Breast epithelium (tissue), 4 donors: ENCODE data around the gene REXO4. TPM values are rescaled to one million over a fixed set of nuclear protein-coding genes. Genes with fewer than 3 reads are reported as not detected.
A peak's percentile ranks its signal among the peaks of the same experiment; 100 is the strongest.

Source experiments
- DNase-seq, 2 donors: peaks; one replicate each; pipeline ENCODE4 v3.0.0-alpha.2; 2019; ENCODE audit warnings: low spot score in 2 of 2
- H3K27ac ChIP-seq, 2 donors: fragments of 200-600 bp; sonication (generic) in 1 of 2; one replicate each; pipeline ENCODE4 v1.5.1; 2016 to 2019; ENCODE audit warnings: mild to moderate bottlenecking in 1 of 2
- H3K27me3 ChIP-seq, 2 donors: fragments of 200-600 bp; sonication (generic) in 1 of 2; one replicate each; pipeline versions ENCODE4 v1.5.1 to v1.6.0; 2017 to 2019; ENCODE audit warnings: control low read depth in 1 of 2, mild to moderate bottlenecking in 1 of 2
- H3K36me3 ChIP-seq: fragments of 200-600 bp; one replicate; pipeline ENCODE4 v1.5.1; 2019
- H3K4me1 ChIP-seq, 2 donors: fragments of 200-600 bp; sonication (generic); one replicate each; pipeline ENCODE4 v1.5.1; 2016 to 2019; ENCODE audit warnings: control low read depth in 1 of 2
- H3K4me3 ChIP-seq, 3 donors: fragments of 200-600 bp; sonication (generic); 1 replicate in 2 of 3; 2 replicates in 1 of 3; pipeline ENCODE4 v1.5.1; 2016 to 2019; ENCODE audit warnings: mild to moderate bottlenecking in 3 of 3, moderate library complexity in 2 of 3
- H3K9me3 ChIP-seq, 2 donors: fragments of 200-600 bp; sonication (generic) in 1 of 2; one replicate each; pipeline ENCODE4 v1.5.1; 2016 to 2019; ENCODE audit warnings: control low read depth in 1 of 2
- POLR2A ChIP-seq: fragments of 450-650 bp; IDR thresholded peaks from one replicate; pipeline ENCODE4 v1.6.1; 2016; ENCODE audit warnings: antibody characterized with exemption, mild to moderate bottlenecking, moderate library complexity
- POLR2AphosphoS5 ChIP-seq, 3 donors: sonication (generic); formaldehyde crosslinking; IDR thresholded peaks; one replicate each; pipeline ENCODE4 v1.6.1; 2017; ENCODE audit warnings: antibody characterized with exemption in 3 of 3
- intact Hi-C: fragments of 100-400 bp; cut with DNase I; formaldehyde crosslinking; loops from one replicate; pipeline ENCODE4 v1.15.1; 2023; ENCODE audit warnings: low total_unique reads
- total RNA-seq, 3 donors: library from RNA; depleted of rRNA; stranded (reverse); fragments of >200 nt; gene quantifications; one replicate each; pipeline ENCODE4 v1.1.0, GENCODE V29; 2016
- TF ChIP-seq, protein P1 (sequence below), 3 donors: fragments of 450-650 bp; IDR thresholded peaks; one replicate each; pipeline ENCODE4 v1.5.1; 2016 to 2017; ENCODE audit warnings: antibody characterized with exemption in 3 of 3, mild to moderate bottlenecking in 3 of 3, moderate library complexity in 3 of 3

REXO4 gene
- total RNA-seq, 3 donors from 2014 or later: 14.2 to 20.5 (median 18.7) TPM

DNA sequence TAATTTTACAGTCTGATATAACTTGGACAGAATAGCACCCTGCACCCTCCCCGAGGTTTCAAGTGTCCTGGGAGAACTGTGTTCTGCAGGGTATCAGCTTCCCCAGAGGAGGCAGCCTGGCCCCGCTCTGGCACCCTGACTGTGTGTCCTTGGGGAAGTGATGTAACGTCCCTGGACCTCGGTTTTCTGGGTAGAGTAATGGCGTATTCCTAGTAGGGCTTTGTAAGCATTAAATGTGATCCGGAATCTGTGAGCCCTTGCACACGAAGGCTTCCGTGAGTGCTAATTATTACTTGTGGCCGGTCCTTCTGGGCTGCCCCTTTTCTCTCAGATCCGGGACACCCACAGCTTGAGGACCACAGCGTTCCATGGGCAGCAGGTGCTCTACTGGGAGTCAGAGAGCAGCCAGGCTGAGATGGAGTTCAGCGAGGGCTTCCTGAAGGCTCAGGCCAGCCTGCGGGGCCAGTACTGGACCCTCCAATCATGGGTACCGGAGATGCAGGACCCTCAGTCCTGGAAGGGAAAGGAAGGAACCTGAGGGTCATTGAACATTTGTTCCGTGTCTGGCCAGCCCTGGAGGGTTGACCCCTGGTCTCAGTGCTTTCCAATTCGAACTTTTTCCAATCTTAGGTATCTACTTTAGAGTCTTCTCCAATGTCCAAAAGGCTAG is 41.0 kb upstream of the REXO4 start:
- Histone ChIP-seq H3K36me3 (no peaks in the 10 kb centered on the region), H3K27ac (peak overlapping the region; percentile 95 to 98), H3K9me3 (no peaks in the 10 kb centered on the region), H3K27me3 (no peaks in the 10 kb centered on the region), H3K4me3 (peak overlapping the region; percentile 70 to 81 (median 71)), H3K4me1 (peaks cover 0 to 7% of the 10 kb centered on the region in 2 donors)
- intact Hi-C loops: no loop called here
- DNase-seq: no peak
- TF ChIP-seq POLR2AphosphoS5 (IDR thresholded peaks at IDR 0.05) (no peak), POLR2A (no peak)
- TF ChIP-seq, protein P1, sequence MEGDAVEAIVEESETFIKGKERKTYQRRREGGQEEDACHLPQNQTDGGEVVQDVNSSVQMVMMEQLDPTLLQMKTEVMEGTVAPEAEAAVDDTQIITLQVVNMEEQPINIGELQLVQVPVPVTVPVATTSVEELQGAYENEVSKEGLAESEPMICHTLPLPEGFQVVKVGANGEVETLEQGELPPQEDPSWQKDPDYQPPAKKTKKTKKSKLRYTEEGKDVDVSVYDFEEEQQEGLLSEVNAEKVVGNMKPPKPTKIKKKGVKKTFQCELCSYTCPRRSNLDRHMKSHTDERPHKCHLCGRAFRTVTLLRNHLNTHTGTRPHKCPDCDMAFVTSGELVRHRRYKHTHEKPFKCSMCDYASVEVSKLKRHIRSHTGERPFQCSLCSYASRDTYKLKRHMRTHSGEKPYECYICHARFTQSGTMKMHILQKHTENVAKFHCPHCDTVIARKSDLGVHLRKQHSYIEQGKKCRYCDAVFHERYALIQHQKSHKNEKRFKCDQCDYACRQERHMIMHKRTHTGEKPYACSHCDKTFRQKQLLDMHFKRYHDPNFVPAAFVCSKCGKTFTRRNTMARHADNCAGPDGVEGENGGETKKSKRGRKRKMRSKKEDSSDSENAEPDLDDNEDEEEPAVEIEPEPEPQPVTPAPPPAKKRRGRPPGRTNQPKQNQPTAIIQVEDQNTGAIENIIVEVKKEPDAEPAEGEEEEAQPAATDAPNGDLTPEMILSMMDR (IDR thresholded peaks at IDR 0.05): no peak

DNA sequence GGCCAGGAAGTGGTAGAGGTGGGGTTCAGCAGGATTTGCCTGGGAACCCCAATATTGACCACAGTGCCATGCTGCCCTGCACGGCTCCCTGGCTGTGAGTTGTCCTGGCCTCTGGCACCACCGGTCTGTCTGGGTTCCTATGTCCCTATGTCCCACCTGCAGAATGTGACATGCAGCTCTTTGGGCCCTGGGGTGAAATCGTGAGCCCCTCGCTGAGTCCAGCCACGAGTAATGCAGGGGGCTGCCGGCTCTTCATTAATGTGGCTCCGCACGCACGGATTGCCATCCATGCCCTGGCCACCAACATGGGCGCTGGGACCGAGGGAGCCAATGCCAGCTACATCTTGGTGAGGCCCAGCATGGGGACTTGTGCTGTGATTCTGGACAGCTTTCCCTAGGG is 39.9 kb upstream of the REXO4 start:
- intact Hi-C loops: no loop called here
- no peak overlapping the region for H3K4me3 ChIP-seq
- no peaks in the 10 kb centered on the region for H3K27me3 ChIP-seq
- H3K9me3 ChIP-seq: no peaks in the 10 kb centered on the region
- H3K36me3 ChIP-seq: no peaks in the 10 kb centered on the region
- peaks cover 0 to 7% of the 10 kb centered on the region in 2 donors for H3K4me1 ChIP-seq
- TF ChIP-seq, protein P1 (IDR thresholded peaks at IDR 0.05): no peak
- TF ChIP-seq POLR2AphosphoS5 (IDR thresholded peaks at IDR 0.05) (no peak), POLR2A (no peak)
- no peak overlapping the region for H3K27ac ChIP-seq
- no peak for DNase-seq

DNA sequence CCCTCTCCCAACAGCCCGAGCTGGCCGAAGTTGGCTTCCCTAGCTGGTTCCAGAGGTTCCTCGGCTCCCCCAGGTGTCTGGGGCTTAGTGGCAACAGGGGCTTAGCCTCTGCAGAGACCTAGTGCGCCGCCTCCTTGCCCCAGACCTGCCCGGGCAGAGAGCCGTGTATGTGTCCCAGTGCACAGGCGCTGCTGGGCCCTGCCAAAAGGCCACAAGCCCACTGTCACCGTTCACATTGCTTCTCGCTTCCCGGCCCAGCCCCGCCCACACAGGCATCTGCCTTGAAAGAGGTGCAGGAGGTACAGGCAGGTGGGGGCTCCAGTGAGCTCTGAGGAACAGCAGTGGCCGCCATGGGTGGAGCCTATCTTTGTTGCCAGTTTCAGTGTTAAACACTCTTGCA is 39.4 kb upstream of the REXO4 start:
- intact Hi-C loops: no loop called here

DNA sequence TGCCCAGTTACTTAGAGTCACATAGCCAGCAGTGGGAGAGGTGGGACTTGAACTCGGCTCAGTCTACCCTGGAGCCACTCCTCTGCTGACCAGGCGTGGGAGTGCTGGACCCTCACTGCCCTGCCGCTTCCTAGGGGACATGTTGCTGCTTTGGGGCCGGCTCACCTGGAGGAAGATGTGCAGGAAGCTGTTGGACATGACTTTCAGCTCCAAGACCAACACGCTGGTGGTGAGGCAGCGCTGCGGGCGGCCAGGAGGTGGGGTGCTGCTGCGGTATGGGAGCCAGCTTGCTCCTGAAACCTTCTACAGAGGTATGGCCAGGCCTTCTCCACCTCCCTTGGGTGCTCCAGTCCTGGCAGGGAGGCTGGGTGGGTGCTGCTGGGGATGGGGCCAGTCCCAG is 38.6 kb upstream of the REXO4 start:
- DNase-seq: no peak
- H3K36me3 ChIP-seq: no peaks in the 10 kb centered on the region
- no peak overlapping the region for H3K27ac ChIP-seq
- TF ChIP-seq, protein P1 (IDR thresholded peaks at IDR 0.05): no peak
- TF ChIP-seq POLR2AphosphoS5 (IDR thresholded peaks at IDR 0.05): no peak
- TF ChIP-seq POLR2A: no peak
- H3K4me1 ChIP-seq: peaks cover 0 to 7% of the 10 kb centered on the region in 2 donors
- H3K27me3 ChIP-seq: no peaks in the 10 kb centered on the region
- no peak overlapping the region for H3K4me3 ChIP-seq
- no peaks in the 10 kb centered on the region for H3K9me3 ChIP-seq
- intact Hi-C loops: no loop called here

More for the DNA sequence above, 39.4 kb upstream of the REXO4 start:
- Histone ChIP-seq H3K4me1 (peaks cover 0 to 7% of the 10 kb centered on the region in 2 donors), H3K27me3 (no peaks in the 10 kb centered on the region), H3K27ac (no peak overlapping the region), H3K4me3 (no peak overlapping the region), H3K36me3 (no peaks in the 10 kb centered on the region), H3K9me3 (no peaks in the 10 kb centered on the region)
- DNase-seq: no peak
- TF ChIP-seq POLR2AphosphoS5 (IDR thresholded peaks at IDR 0.05) (no peak), POLR2A (no peak)

DNA sequence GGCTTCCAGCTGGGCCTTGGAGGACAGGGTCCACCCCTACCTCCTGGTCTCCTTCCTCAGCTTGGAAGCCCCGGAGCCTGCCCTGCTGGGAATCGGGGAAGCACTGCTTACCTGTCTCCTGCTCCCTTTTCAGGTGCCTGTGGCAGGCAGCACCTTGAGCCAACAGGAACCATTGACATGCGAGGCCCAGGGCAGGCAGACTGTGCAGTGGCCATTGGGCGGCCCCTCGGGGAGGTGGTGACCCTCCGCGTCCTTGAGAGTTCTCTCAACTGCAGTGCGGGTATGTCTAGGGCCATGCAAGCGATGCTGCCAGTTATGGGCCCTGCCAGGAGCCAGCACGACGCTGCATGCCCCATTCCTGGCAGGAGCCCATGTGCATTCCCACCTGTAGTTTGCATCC is 38.1 kb upstream of the REXO4 start:
- no peak overlapping the region for H3K4me3 ChIP-seq
- H3K27ac ChIP-seq: no peak overlapping the region
- DNase-seq: no peak
- no peaks in the 10 kb centered on the region for H3K36me3 ChIP-seq
- no peak for TF ChIP-seq POLR2AphosphoS5 (IDR thresholded peaks at IDR 0.05)
- no peaks in the 10 kb centered on the region for H3K9me3 ChIP-seq
- intact Hi-C loops: no loop called here
- no peaks in the 10 kb centered on the region for H3K27me3 ChIP-seq
- H3K4me1 ChIP-seq: peaks cover 0 to 5% of the 10 kb centered on the region in 2 donors

DNA sequence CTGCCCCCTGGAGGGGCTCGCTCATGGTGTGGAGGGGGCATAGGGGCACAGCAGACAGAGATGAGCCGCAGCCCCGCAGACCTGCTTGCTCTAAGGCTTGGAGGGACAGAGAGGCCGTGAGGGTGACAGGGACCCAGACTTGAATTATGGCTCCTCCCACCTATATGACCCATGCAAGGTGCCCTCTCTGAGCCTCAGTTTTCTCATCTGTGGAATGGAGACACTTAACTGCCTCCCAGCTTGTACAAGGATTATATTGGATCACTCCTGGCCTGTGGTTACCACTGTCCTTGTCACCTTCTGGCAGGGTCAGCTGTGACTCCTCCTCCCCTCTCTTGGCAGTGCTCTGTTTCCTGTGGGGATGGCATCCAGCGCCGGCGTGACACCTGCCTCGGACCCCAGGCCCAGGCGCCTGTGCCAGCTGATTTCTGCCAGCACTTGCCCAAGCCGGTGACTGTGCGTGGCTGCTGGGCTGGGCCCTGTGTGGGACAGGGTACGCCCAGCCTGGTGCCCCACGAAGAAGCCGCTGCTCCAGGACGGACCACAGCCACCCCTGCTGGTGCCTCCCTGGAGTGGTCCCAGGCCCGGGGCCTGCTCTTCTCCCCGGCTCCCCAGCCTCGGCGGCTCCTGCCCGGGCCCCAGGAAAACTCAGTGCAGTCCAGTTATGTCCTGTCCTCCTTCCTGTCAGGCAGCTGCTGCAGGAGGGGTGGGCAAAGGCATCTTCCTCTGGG is 37.3 kb upstream of the REXO4 start:
- intact Hi-C loops: no loop called here
- Histone ChIP-seq H3K27me3 (no peaks in the 10 kb centered on the region), H3K27ac (no peak overlapping the region), H3K4me3 (no peak overlapping the region), H3K9me3 (no peaks in the 10 kb centered on the region), H3K4me1 (no peaks in the 10 kb centered on the region), H3K36me3 (no peaks in the 10 kb centered on the region)
- DNase-seq: no peak
- TF ChIP-seq, protein P1 (IDR thresholded peaks at IDR 0.05): no peak
- no peak for TF ChIP-seq POLR2AphosphoS5 (IDR thresholded peaks at IDR 0.05)
